Neural progenitor cell (in vitro differentiated cells): ENCODE data around the gene SLC5A2. TPM values are rescaled to one million over a fixed set of nuclear protein-coding genes. Genes with fewer than 3 reads are reported as not detected.
A peak's percentile ranks its signal among the peaks of the same experiment; 100 is the strongest.

ENCODE experiments used
- DNase-seq: peaks from one replicate; pipeline ENCODE4 v3.0.0-alpha.2; 2016; ENCODE audit warnings: low spot score
- H2AFZ ChIP-seq: fragments of 200-600 bp; sonication (generic); replicated peaks from 2 replicates; pipeline ENCODE4 v1.6.1; 2016; ENCODE audit warnings: antibody characterized with exemption
- H3F3A ChIP-seq: fragments of 200-600 bp; sonication (generic); 2 replicates; pipeline ENCODE4 v1.6.1; 2016; ENCODE audit warnings: antibody characterized with exemption, low read depth
- H3K27ac ChIP-seq: fragments of 200-600 bp; sonication (generic); 2 replicates; pipeline ENCODE4 v1.5.1; 2016; ENCODE audit warnings: mild to moderate bottlenecking
- H3K27me3 ChIP-seq: fragments of 200-600 bp; sonication (generic); 2 replicates; pipeline ENCODE4 v1.6.1; 2016; ENCODE audit warnings: mild to moderate bottlenecking, moderate library complexity
- H3K36me3 ChIP-seq: fragments of 200-600 bp; sonication (generic); 2 replicates; pipeline ENCODE4 v1.5.1; 2016
- H3K4me1 ChIP-seq: fragments of 200-600 bp; sonication (generic); 2 replicates; pipeline ENCODE4 v1.6.1; 2016; ENCODE audit warnings: mixed run types
- H3K4me2 ChIP-seq: fragments of 200-600 bp; sonication (generic); 2 replicates; pipeline ENCODE4 v1.6.1; 2016
- H3K4me3 ChIP-seq: fragments of 200-600 bp; sonication (generic); 2 replicates; pipeline ENCODE4 v1.5.1; 2016
- H3K79me2 ChIP-seq: fragments of 200-600 bp; sonication (generic); 2 replicates; pipeline ENCODE4 v1.6.1; 2016; ENCODE audit warnings: low read depth
- H3K9ac ChIP-seq: fragments of 200-600 bp; sonication (generic); 2 replicates; pipeline ENCODE4 v1.6.1; 2016
- H3K9me3 ChIP-seq: fragments of 200-600 bp; sonication (generic); 2 replicates; pipeline ENCODE4 v1.5.1; 2016; ENCODE audit warnings: low read depth
- H4K20me1 ChIP-seq: fragments of 200-600 bp; sonication (generic); 2 replicates; pipeline ENCODE4 v1.6.1; 2016; ENCODE audit warnings: low read depth
- H3K27ac Mint-ChIP-seq: 3 replicates; pipeline ENCODE4 v1.8.0; 2021; ENCODE audit warnings: mixed read lengths
- H3K27me3 Mint-ChIP-seq: 2 replicates; pipeline ENCODE4 v1.8.0; 2022; ENCODE audit warnings: low read depth, mild to moderate bottlenecking, inconsistent platforms, moderate library complexity, mixed read lengths; ENCODE audit not compliant: insufficient read depth
- H3K36me3 Mint-ChIP-seq: 3 replicates; pipeline ENCODE4 v1.8.0; 2021; ENCODE audit warnings: mixed read lengths
- H3K4me1 Mint-ChIP-seq: 3 replicates; pipeline ENCODE4 v1.8.0; 2021; ENCODE audit warnings: mixed read lengths
- H3K4me3 Mint-ChIP-seq: 3 replicates; pipeline ENCODE4 v1.8.0; 2021; ENCODE audit warnings: mild to moderate bottlenecking, moderate library complexity, mixed read lengths
- H3K9me3 Mint-ChIP-seq: 3 replicates; pipeline ENCODE4 v1.8.0; 2020; ENCODE audit warnings: mixed read lengths
- EZH2 ChIP-seq: fragments of 200-600 bp; sonication (generic); IDR thresholded peaks from 2 replicates; pipeline ENCODE4 v1.6.1; 2017; ENCODE audit warnings: antibody characterized with exemption, mild to moderate bottlenecking, moderate library complexity
- EZH2phosphoT487 ChIP-seq: fragments of 200-600 bp; sonication (generic); IDR thresholded peaks from 2 replicates; pipeline ENCODE4 v1.6.1; 2017; ENCODE audit warnings: antibody characterized with exemption
- total RNA-seq: library from RNA; depleted of rRNA; stranded (reverse); fragments of >200 nt; gene quantifications from 2 replicates; pipeline ENCODE4 v1.2.3, GENCODE V29; 2015; ENCODE audit warnings: low replicate concordance
- TF ChIP-seq, protein P1 (sequence below): fragments of 200-600 bp; sonication (generic); IDR thresholded peaks from 2 replicates; pipeline ENCODE4 v1.5.1; 2017; ENCODE audit warnings: antibody characterized with exemption, mild to moderate bottlenecking

Gene SLC5A2
- total RNA-seq, 1 donor from 2014 or later = not detected

GRCh38 chr16:31488468-31489297, 5.8 kb downstream of the SLC5A2 start:
- peak overlapping the region; percentile 41 for H3K4me3 Mint-ChIP-seq
- H3K27me3 Mint-ChIP-seq = peaks cover 41% of the 10 kb centered on the region
- Histone ChIP-seq H3K36me3 (no peaks in the 10 kb centered on the region), H2AFZ (no peak overlapping the region), H3K27me3 (peaks cover 62% of the 10 kb centered on the region), H3K9ac (no peak overlapping the region), H3K27ac (no peak overlapping the region), H3K4me2 (peak overlapping the region; percentile 87), H3F3A (no peaks in the 10 kb centered on the region), H3K9me3 (no peaks in the 10 kb centered on the region), H4K20me1 (peaks cover 25% of the 10 kb centered on the region), H3K4me3 (peak overlapping the region; percentile 56), H3K4me1 (peaks cover 5% of the 10 kb centered on the region), H3K79me2 (no peaks in the 10 kb centered on the region)
- no peak for DNase-seq
- no peak for TF ChIP-seq EZH2
- TF ChIP-seq, protein P1, sequence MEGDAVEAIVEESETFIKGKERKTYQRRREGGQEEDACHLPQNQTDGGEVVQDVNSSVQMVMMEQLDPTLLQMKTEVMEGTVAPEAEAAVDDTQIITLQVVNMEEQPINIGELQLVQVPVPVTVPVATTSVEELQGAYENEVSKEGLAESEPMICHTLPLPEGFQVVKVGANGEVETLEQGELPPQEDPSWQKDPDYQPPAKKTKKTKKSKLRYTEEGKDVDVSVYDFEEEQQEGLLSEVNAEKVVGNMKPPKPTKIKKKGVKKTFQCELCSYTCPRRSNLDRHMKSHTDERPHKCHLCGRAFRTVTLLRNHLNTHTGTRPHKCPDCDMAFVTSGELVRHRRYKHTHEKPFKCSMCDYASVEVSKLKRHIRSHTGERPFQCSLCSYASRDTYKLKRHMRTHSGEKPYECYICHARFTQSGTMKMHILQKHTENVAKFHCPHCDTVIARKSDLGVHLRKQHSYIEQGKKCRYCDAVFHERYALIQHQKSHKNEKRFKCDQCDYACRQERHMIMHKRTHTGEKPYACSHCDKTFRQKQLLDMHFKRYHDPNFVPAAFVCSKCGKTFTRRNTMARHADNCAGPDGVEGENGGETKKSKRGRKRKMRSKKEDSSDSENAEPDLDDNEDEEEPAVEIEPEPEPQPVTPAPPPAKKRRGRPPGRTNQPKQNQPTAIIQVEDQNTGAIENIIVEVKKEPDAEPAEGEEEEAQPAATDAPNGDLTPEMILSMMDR = no peak
- TF ChIP-seq EZH2phosphoT487 = no peak
- peaks cover 3% of the 10 kb centered on the region for H3K9me3 Mint-ChIP-seq
- no peaks in the 10 kb centered on the region for H3K4me1 Mint-ChIP-seq
- H3K36me3 Mint-ChIP-seq = peaks cover 15% of the 10 kb centered on the region
- H3K27ac Mint-ChIP-seq = no peak overlapping the region

- Histone ChIP-seq H3K27ac (no peak overlapping the region), H3K27me3 (peaks cover 56% of the 10 kb centered on the region), H3K36me3 (no peaks in the 10 kb centered on the region), H3F3A (no peaks in the 10 kb centered on the region), H3K4me2 (no peak overlapping the region), H4K20me1 (peaks cover 25% of the 10 kb centered on the region), H3K4me1 (peaks cover 5% of the 10 kb centered on the region), H3K4me3 (no peak overlapping the region), H3K9me3 (no peaks in the 10 kb centered on the region), H3K9ac (no peak overlapping the region), H3K79me2 (no peaks in the 10 kb centered on the region), H2AFZ (no peak overlapping the region)
- H3K4me1 Mint-ChIP-seq = no peaks in the 10 kb centered on the region
- no peak overlapping the region for H3K27ac Mint-ChIP-seq
- peaks cover 3% of the 10 kb centered on the region for H3K9me3 Mint-ChIP-seq
- TF ChIP-seq EZH2 = no peak
- TF ChIP-seq, protein P1 = no peak
- no peak for TF ChIP-seq EZH2phosphoT487
- H3K4me3 Mint-ChIP-seq = peak overlapping the region; percentile 41
- peaks cover 39% of the 10 kb centered on the region for H3K27me3 Mint-ChIP-seq
- H3K36me3 Mint-ChIP-seq = peaks cover 15% of the 10 kb centered on the region
- no peak for DNase-seq
Observed at GRCh38 chr16:31489298-31489564, 6.3 kb downstream of the SLC5A2 start.

DNA sequence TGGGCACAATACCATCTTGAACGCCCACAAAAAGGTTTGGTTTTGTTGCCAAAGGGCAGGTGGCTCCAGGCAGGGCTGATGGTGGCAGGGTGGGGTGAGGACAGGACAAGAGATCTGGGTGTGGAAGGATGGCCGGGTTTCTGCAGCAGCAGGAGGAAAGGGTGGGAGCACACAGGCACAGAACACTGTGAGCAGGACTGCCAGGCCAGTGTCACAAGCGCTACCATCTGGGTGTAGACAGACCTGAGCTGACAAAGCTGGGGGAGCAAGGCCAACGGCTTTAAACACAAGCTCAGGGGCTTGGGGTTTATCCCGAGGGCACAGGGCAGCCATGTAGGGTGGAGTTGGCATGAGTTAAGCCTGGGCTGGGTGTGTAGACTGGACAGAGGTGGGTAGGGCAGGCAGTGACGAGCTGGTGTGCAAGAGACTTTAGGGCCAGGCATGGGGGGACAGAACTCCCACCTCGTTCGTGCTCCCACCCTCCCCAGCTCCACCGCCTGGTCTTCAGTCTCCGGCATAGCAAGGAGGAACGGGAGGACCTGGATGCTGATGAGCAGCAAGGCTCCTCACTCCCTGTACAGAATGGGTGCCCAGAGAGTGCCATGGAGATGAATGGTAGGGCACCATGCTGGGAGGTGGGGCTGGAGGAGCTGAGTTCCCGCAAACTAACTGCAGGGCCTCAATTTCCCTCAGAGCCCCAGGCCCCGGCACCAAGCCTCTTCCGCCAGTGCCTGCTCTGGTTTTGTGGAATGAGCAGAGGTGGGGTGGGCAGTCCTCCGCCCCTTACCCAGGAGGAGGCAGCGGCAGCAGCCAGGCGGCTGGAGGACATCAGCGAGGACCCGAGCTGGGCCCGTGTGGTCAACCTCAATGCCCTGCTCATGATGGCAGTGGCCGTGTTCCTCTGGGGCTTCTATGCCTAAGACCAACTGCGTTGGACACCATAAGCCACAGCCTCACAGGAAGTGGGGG, 7.0 kb downstream of the SLC5A2 start:
- Histone ChIP-seq H3K4me2 (no peak overlapping the region), H3K27me3 (peaks cover 50% of the 10 kb centered on the region), H3K9ac (no peak overlapping the region), H3K9me3 (no peaks in the 10 kb centered on the region), H3F3A (no peaks in the 10 kb centered on the region), H3K36me3 (no peaks in the 10 kb centered on the region), H2AFZ (no peak overlapping the region), H3K79me2 (no peaks in the 10 kb centered on the region), H4K20me1 (peaks cover 25% of the 10 kb centered on the region), H3K4me1 (peaks cover 5% of the 10 kb centered on the region), H3K4me3 (no peak overlapping the region), H3K27ac (no peak overlapping the region)
- DNase-seq = no peak
- Mint-ChIP-seq H3K27ac (no peak overlapping the region), H3K4me1 (no peaks in the 10 kb centered on the region), H3K4me3 (peak overlapping the region; percentile 64), H3K27me3 (peaks cover 33% of the 10 kb centered on the region), H3K9me3 (peaks cover 3% of the 10 kb centered on the region), H3K36me3 (peaks cover 15% of the 10 kb centered on the region)
- TF ChIP-seq EZH2phosphoT487 = no peak
- no peak for TF ChIP-seq EZH2
- TF ChIP-seq, protein P1 = no peak
